Keratinocyte (primary cell): Measurements from ENCODE around the gene TNFSF8.

Experiments used
- CTCF ChIP-seq, 3 experiments: IDR thresholded peaks in 1 of 3; conservative IDR thresholded peaks in 1 of 3; optimal IDR thresholded peaks in 1 of 3; 2 replicates in 2 of 3; 3 replicates in 1 of 3; pipeline versions ENCODE3 to v1.5.1; 2011; ENCODE audit warnings: low read length in 3 of 3, mild to moderate bottlenecking in 3 of 3, moderate library complexity in 2 of 3, control low read depth in 1 of 3, inconsistent platforms in 1 of 3; ENCODE audit not compliant: insufficient read depth in 2 of 3; ENCODE audit errors: extremely low read depth in 1 of 3
- EZH2 ChIP-seq: IDR thresholded peaks from one replicate; pipeline ENCODE4 v1.6.1; 2012; ENCODE audit warnings: inconsistent platforms, mild to moderate bottlenecking, low read length, moderate library complexity

GRCh38 chr9:114953959-114954358 is 23.6 kb upstream of the TNFSF8 start:
- TF ChIP-seq EZH2 = no peak
- no peak for TF ChIP-seq CTCF (optimal IDR thresholded peaks at IDR 0.05 in 1 of 3, IDR thresholded peaks at IDR 0.05 in 1 of 3, conservative IDR thresholded peaks at IDR 0.05 in 1 of 3; ENCODE audit: extremely low read depth in 1 of 3, insufficient read depth in 2 of 3, low read length in 3 of 3)
